GM18870 (cell line): ENCODE data around the gene SMYD3.

Experiments
- ATAC-seq: cut with Tn5 transposase; IDR thresholded peaks from one replicate; pipeline ENCODE4 v1.9.1; 2021; ENCODE audit warnings: moderate library complexity; ENCODE audit not compliant: unreplicated experiment

SMYD3 gene

GRCh38 chr1:246506674-246507481, at the start of gene SMYD3:
Gene SMYD3 (minus strand): TSS chr1:246507279.
- ATAC-seq = peak; percentile 85

- no peak for ATAC-seq
Observed at GRCh38 chr1:246554201-246554600, 47.1 kb upstream of the SMYD3 start.

GRCh38 chr1:246552110-246552509, 45.0 kb upstream of the SMYD3 start:
- ATAC-seq = no peak

- no peak for ATAC-seq
Observed at GRCh38 chr1:246550402-246550801, 43.3 kb upstream of the SMYD3 start.

- ATAC-seq = no peak
Observed at GRCh38 chr1:246549665-246550064, 42.6 kb upstream of the SMYD3 start.

GRCh38 chr1:246544001-246544400, 36.9 kb upstream of the SMYD3 start:
- ATAC-seq = no peak

GRCh38 chr1:246540738-246541491, 33.8 kb upstream of the SMYD3 start:
- no peak for ATAC-seq

GRCh38 chr1:246537887-246538286, 30.8 kb upstream of the SMYD3 start:
- ATAC-seq = no peak

- no peak for ATAC-seq
Observed at GRCh38 chr1:246537441-246537840, 30.4 kb upstream of the SMYD3 start.

GRCh38 chr1:246534114-246534513, 27.0 kb upstream of the SMYD3 start:
- no peak for ATAC-seq

GRCh38 chr1:246533371-246533905, 26.4 kb upstream of the SMYD3 start:
- no peak for ATAC-seq

GRCh38 chr1:246532519-246532918, 25.4 kb upstream of the SMYD3 start:
- no peak for ATAC-seq

GRCh38 chr1:246530482-246530881, 23.4 kb upstream of the SMYD3 start:
- ATAC-seq = no peak

GRCh38 chr1:246528933-246529731, 22.1 kb upstream of the SMYD3 start:
- no peak for ATAC-seq

- ATAC-seq = no peak
Observed at GRCh38 chr1:246527402-246528088, 20.5 kb upstream of the SMYD3 start.

- no peak for ATAC-seq
Observed at GRCh38 chr1:246526915-246527314, 19.8 kb upstream of the SMYD3 start.

- ATAC-seq = no peak
Observed at GRCh38 chr1:246526380-246526779, 19.3 kb upstream of the SMYD3 start.

GRCh38 chr1:246519514-246519913, 12.4 kb upstream of the SMYD3 start:
- ATAC-seq = no peak

GRCh38 chr1:246518456-246519205, 11.6 kb upstream of the SMYD3 start:
- ATAC-seq = no peak

- no peak for ATAC-seq
Observed at GRCh38 chr1:246517391-246517790, 10.3 kb upstream of the SMYD3 start.
